Chondrocyte (in vitro differentiated cells): Measurements from ENCODE around the gene GNE. TPM values are rescaled to one million over a fixed set of nuclear protein-coding genes. Genes with fewer than 3 reads are reported as not detected.
"Not testable (repeated sequence)": the region's sequence is repeated elsewhere in the genome, so short reads cannot be mapped to it uniquely, and the experiment has no call there.

Experiments used
- DNase-seq: peaks from one replicate; pipeline ENCODE4 v3.0.0; 2021; ENCODE audit warnings: mixed read lengths, low spot score
- H3K27ac Mint-ChIP-seq: one replicate; pipeline ENCODE4 v1.8.0; 2021; ENCODE audit warnings: mild to moderate bottlenecking, moderate library complexity, mixed read lengths; ENCODE audit not compliant: unreplicated experiment
- H3K27me3 Mint-ChIP-seq: 2 replicates; pipeline ENCODE4 v1.8.0; 2021; ENCODE audit warnings: low read depth, mixed read lengths
- H3K36me3 Mint-ChIP-seq: 2 replicates; pipeline ENCODE4 v1.8.0; 2021; ENCODE audit warnings: low read depth, mixed read lengths
- H3K4me1 Mint-ChIP-seq: 2 replicates; pipeline ENCODE4 v1.8.0; 2021; ENCODE audit warnings: low read depth, mild to moderate bottlenecking, mixed read lengths
- H3K4me3 Mint-ChIP-seq: one replicate; pipeline ENCODE4 v1.8.0; 2021; ENCODE audit warnings: mild to moderate bottlenecking, moderate library complexity, mixed read lengths; ENCODE audit not compliant: unreplicated experiment
- H3K9me3 Mint-ChIP-seq: 2 replicates; pipeline ENCODE4 v1.8.0; 2021; ENCODE audit warnings: low read depth, mixed read lengths
- CTCF ChIP-seq: fragments of 200-600 bp; sonication (generic); IDR thresholded peaks from 2 replicates; pipeline ENCODE4 v1.5.0; 2021; ENCODE audit warnings: antibody characterized with exemption, mild to moderate bottlenecking, moderate library complexity
- total RNA-seq: library from RNA; stranded (reverse); gene quantifications from 3 replicates; pipeline ENCODE4 v1.2.1, GENCODE V29; 2021

Gene GNE
- total RNA-seq, 1 donor from 2014 or later, result 17.8 TPM

- peak within 1 kb of the TSS; percentile 89 for H3K27ac Mint-ChIP-seq
- H3K4me3 Mint-ChIP-seq, result peak within 1 kb of the TSS; percentile 94
- no peak for DNase-seq
- peak; percentile 83 for TF ChIP-seq CTCF
- no peaks in the 10 kb centered on the region for H3K27me3 Mint-ChIP-seq
- peaks cover 2% of the 10 kb centered on the region for H3K36me3 Mint-ChIP-seq
- H3K4me1 Mint-ChIP-seq, result peaks cover 62% of the 10 kb centered on the region
- H3K9me3 Mint-ChIP-seq, result no peaks in the 10 kb centered on the region
Measured at GRCh38 chr9:36190388-36191289, 67.6 kb downstream of the GNE start, which contains the start of gene CLTA. Gene CLTA (plus strand): TSS chr9:36190921. CDS start chr9:36191057, 136 bp downstream.

DNA sequence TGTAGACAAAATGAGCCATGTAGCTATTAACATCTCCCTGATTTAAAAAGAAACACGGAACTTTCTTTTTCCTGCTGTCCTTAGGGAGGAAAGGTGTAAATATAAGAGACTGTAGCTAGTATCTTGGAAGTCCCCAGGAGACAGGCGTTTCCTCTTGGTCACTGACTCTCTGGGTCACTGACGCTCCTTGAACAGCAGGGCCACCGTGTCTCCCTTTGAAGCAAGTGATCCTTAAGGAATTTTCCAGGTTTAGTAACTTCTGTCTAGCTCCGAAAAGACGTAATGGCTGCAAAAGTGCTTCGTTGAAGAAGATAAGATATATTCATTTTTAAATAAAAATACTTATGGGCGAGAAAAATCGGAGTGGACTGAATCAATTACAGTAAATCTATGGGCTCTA lies 68.3 kb downstream of the GNE start:
- Mint-ChIP-seq H3K36me3 (peaks cover 2% of the 10 kb centered on the region), H3K4me3 (peak overlapping the region; percentile 94), H3K27me3 (no peaks in the 10 kb centered on the region), H3K27ac (peak overlapping the region; percentile 89), H3K4me1 (peaks cover 56% of the 10 kb centered on the region), H3K9me3 (no peaks in the 10 kb centered on the region)
- DNase-seq, result no peak
- TF ChIP-seq CTCF, result no peak

DNA sequence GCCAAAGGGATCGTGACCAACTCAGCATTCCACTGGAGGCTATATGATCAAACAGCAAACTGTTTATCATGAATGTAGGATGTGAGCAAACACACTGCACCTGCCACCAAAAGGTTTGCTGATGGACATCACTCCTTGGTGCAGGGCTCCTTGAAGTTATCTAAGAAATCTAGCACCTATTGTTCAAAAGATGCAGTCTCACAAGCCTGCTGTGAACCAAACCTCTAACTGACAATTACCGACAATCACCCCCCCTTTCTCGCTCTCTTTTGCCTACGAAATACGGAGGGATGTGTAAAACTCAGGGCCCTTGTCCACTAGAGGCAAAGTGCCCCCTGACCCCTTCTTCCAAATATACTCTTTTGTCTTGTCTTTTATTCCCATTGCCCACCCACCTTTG lies 70.0 kb downstream of the GNE start:
- Mint-ChIP-seq H3K27ac (no peak overlapping the region), H3K4me1 (peaks cover 38% of the 10 kb centered on the region), H3K36me3 (no peaks in the 10 kb centered on the region), H3K4me3 (no peak overlapping the region), H3K9me3 (no peaks in the 10 kb centered on the region), H3K27me3 (no peaks in the 10 kb centered on the region)
- TF ChIP-seq CTCF, result no peak
- no peak for DNase-seq

- Mint-ChIP-seq H3K4me3 (no peak overlapping the region), H3K9me3 (no peaks in the 10 kb centered on the region), H3K4me1 (peaks cover 30% of the 10 kb centered on the region), H3K36me3 (no peaks in the 10 kb centered on the region), H3K27me3 (no peaks in the 10 kb centered on the region), H3K27ac (peak overlapping the region; percentile 30)
- DNase-seq, result no peak
- TF ChIP-seq CTCF, result no peak
Measured at GRCh38 chr9:36187414-36187813, 70.8 kb downstream of the GNE start.

DNA sequence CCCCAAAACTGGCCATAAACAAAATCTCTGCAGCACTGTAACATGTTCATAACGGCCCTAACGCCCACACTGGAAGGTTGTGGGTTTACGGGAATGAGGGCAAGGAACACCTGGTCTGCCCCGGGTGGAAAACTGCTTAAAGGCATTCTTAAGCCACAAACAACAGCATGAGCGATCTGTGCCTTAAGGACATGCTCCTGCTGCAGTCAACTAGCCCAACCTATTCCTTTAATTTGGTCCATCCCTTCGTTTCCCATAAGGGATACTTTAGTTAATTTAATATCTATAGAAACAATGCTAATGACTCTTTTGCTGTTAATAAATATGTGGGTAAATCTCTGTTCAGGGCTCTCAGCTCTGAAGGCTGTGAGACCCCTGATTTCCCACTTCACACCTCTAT lies 78.0 kb downstream of the GNE start:
- not testable (repeated sequence) for H3K9me3 Mint-ChIP-seq, DNase-seq, H3K27me3 Mint-ChIP-seq, H3K27ac Mint-ChIP-seq, H3K36me3 Mint-ChIP-seq, H3K4me1 Mint-ChIP-seq, H3K4me3 Mint-ChIP-seq

DNA sequence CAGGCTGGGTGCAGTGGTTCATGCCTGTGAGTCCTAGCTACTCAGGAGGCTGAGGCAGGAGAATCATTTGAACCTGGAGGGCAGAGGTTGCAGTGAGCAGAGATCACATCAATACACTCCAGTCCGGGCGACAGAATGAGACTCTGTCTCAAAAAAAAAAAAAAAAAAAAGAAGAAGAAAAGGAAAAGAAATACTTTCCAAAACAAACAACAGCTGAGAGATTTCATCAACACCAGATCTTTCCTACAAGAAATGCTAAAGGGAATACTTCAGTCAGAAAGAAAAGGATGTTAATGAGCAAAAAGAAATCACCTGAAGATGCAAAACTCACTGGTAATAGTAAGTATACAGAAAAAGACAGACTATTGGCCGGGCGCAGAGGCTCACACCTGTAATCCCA lies 80.7 kb downstream of the GNE start:
- peaks cover 8% of the 10 kb centered on the region for H3K4me1 Mint-ChIP-seq
- TF ChIP-seq CTCF, result no peak
- no peaks in the 10 kb centered on the region for H3K27me3 Mint-ChIP-seq
- no peak for DNase-seq
- no peak overlapping the region for H3K4me3 Mint-ChIP-seq
- peaks cover under 1% of the 10 kb centered on the region for H3K36me3 Mint-ChIP-seq
- H3K27ac Mint-ChIP-seq, result no peak overlapping the region
- peaks cover 8% of the 10 kb centered on the region for H3K9me3 Mint-ChIP-seq

- H3K4me3 Mint-ChIP-seq, H3K4me1 Mint-ChIP-seq, DNase-seq, H3K9me3 Mint-ChIP-seq, H3K27me3 Mint-ChIP-seq, H3K27ac Mint-ChIP-seq, H3K36me3 Mint-ChIP-seq: not testable (repeated sequence)
Measured at GRCh38 chr9:36176496-36176895, 81.8 kb downstream of the GNE start.

DNA sequence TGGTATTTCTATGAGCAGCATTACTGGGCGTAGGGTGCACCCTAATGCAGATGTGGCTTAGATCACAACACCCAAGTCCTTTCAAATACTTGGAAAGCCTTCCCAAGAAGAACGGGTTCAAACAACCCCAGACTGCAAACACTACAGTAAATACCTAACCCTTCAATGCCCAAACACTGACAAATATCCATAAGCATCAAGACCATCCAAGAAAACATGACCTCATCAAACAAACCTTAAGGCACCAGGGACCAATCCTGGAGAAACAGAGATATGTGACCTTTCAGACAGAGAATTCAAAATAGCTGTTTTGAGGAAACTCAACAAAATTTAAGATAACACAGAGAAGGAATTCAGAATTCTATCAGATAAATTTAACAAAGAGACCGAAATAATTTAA lies 83.0 kb downstream of the GNE start:
- DNase-seq, H3K4me1 Mint-ChIP-seq, H3K9me3 Mint-ChIP-seq, H3K36me3 Mint-ChIP-seq, H3K27me3 Mint-ChIP-seq, H3K27ac Mint-ChIP-seq, H3K4me3 Mint-ChIP-seq: not testable (repeated sequence)
